Measurements from ENCODE around the gene GPR84.

DNA sequence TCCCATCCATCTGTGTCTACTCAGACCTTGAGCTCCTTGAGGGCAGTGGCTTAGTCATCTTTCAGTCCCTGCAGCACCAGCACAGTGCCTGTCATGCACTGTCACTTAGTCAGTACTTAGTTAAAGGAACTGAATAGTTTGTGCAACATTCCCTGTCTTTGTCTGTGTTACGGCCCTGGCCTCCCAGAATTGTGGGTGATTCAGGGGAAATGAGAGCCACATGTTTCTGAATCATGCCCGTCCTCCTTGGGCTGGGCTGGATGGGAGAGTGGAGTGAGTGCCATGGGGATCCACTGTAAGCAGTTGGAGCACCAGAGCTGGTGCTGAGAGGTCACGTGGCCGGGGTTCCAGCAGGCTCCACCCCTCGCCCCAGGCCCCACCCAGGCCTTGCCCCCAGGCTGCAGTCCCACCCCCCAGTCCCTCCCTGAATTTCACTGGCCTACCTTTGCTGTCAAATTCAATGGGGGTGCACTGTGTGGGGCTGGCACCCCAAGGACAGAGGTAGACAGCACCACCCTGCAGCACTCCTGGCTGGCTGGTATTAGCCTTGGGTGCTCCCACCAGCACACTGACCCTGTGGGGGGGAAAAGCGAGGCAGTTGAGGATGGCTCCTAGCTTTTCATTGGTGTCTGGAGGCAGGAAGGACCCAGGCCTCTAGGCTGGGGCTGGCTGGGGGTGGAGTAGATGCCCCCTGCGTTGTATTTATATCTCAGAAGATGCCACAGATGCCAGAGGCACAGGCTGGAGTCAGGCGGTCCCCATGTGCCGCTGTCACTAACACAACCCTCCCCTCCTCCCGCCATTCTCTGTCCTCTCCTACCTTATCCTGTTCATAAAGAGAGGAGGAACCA lies 47.3 kb upstream of the GPR84 start:
- TF ChIP-seq, protein P1, sequence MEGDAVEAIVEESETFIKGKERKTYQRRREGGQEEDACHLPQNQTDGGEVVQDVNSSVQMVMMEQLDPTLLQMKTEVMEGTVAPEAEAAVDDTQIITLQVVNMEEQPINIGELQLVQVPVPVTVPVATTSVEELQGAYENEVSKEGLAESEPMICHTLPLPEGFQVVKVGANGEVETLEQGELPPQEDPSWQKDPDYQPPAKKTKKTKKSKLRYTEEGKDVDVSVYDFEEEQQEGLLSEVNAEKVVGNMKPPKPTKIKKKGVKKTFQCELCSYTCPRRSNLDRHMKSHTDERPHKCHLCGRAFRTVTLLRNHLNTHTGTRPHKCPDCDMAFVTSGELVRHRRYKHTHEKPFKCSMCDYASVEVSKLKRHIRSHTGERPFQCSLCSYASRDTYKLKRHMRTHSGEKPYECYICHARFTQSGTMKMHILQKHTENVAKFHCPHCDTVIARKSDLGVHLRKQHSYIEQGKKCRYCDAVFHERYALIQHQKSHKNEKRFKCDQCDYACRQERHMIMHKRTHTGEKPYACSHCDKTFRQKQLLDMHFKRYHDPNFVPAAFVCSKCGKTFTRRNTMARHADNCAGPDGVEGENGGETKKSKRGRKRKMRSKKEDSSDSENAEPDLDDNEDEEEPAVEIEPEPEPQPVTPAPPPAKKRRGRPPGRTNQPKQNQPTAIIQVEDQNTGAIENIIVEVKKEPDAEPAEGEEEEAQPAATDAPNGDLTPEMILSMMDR (conservative IDR thresholded peaks at IDR 0.05), result no peak
- no peak for TF ChIP-seq ZFX (IDR thresholded peaks at IDR 0.05)
